MCF 10A (cell line): ENCODE results near the gene AKAP8. TPM values are rescaled to one million over a fixed set of nuclear protein-coding genes. Genes with fewer than 3 reads are reported as not detected.
A peak's percentile ranks its signal among the peaks of the same experiment; 100 is the strongest.

Experiments
- BruUV-seq: library from RNA; stranded (reverse); fragments of 400-500 nt; replicated peaks from 2 replicates; lab custom pipeline; 2021; lab: Mats Ljungman, UMichigan
- CTCF ChIA-PET: fragments of 300-600 bp; sonication (Branson Sonifier 250); formaldehyde crosslinking; extraction: SDS; loops from one replicate; lab custom pipeline; 2021; ENCODE audit warnings: antibody characterized with exemption, inconsistent platforms; lab: Yijun Ruan, JAX
- POLR2A ChIA-PET: fragments of 300-600, 350-650 bp; sonication (Branson Sonifier 250); formaldehyde crosslinking; extraction: SDS; loops from one replicate; lab custom pipeline; 2020; ENCODE audit warnings: antibody characterized with exemption, inconsistent platforms; lab: Yijun Ruan, JAX
- DNase-seq: peaks from one replicate; pipeline ENCODE4 v3.0.0-alpha.2; 2018; ENCODE audit not compliant: unreplicated experiment
- H3K27ac Mint-ChIP-seq: one replicate; pipeline ENCODE4 v1.8.0; 2022; ENCODE audit warnings: mild to moderate bottlenecking, low read depth, mixed read lengths; ENCODE audit not compliant: unreplicated experiment
- H3K27me3 Mint-ChIP-seq: one replicate; pipeline ENCODE4 v1.8.0; 2022; ENCODE audit warnings: mixed read lengths; ENCODE audit not compliant: insufficient read depth, unreplicated experiment
- H3K36me3 Mint-ChIP-seq: one replicate; pipeline ENCODE4 v1.8.0; 2022; ENCODE audit warnings: mild to moderate bottlenecking, moderate library complexity, mixed read lengths; ENCODE audit not compliant: insufficient read depth, unreplicated experiment
- H3K4me1 Mint-ChIP-seq: one replicate; pipeline ENCODE4 v1.8.0; 2022; ENCODE audit warnings: mixed read lengths; ENCODE audit not compliant: insufficient read depth, unreplicated experiment
- H3K4me3 Mint-ChIP-seq: one replicate; pipeline ENCODE4 v1.8.0; 2022; ENCODE audit warnings: mild to moderate bottlenecking, moderate library complexity, mixed read lengths; ENCODE audit not compliant: unreplicated experiment
- H3K9me3 Mint-ChIP-seq: one replicate; pipeline ENCODE4 v1.8.0; 2022; ENCODE audit warnings: mixed read lengths; ENCODE audit not compliant: unreplicated experiment
- intact Hi-C: fragments of 100-400 bp; cut with micrococcal nuclease; formaldehyde crosslinking; loops from 2 replicates; pipeline ENCODE4 v1.14.1; 2022
- total RNA-seq: library from RNA; stranded (reverse); gene quantifications from 2 replicates; pipeline ENCODE4 v1.2.3, GENCODE V29; 2022
- TF ChIP-seq, protein P1 (sequence below): fragments of 200-600 bp; IDR thresholded peaks from one replicate; pipeline ENCODE4 v1.8.0; 2022; ENCODE audit warnings: antibody characterized with exemption, mild to moderate bottlenecking; ENCODE audit not compliant: unreplicated experiment

The AKAP8 gene
- total RNA-seq, 1 experiment from 2014 or later, result 37.8 TPM

DNA sequence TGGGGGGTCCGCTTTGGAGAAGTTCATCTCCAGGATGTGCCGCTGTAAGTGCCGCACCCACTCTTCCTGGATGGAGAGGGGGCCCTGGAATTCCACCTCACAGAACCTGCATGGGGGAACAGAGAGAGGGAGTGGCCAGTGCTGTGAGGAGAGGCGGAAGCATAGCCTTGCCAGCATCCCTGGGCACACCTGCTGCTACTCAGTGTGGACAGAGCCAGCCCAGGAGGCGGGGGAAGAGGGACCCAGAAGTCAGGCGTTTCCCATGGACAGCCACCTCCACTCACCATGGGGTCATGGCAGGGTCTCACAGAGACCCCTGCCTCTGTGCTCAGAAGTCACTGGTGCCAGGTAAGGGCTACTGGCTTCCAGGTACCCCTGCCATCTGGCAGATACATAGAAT, 43.5 kb upstream of the AKAP8 start:
- no TSS peak for BruUV-seq
- no peak for DNase-seq
- Mint-ChIP-seq H3K4me1 (peaks cover 4% of the 10 kb centered on the region), H3K27me3 (no peaks in the 10 kb centered on the region), H3K4me3 (no peak overlapping the region), H3K9me3 (no peaks in the 10 kb centered on the region), H3K27ac (no peak overlapping the region), H3K36me3 (peaks cover 61% of the 10 kb centered on the region)
- ChIA-PET CTCF (interaction anchor here (0.6 kb wide), 1 partner anchor 241 kb away, joined by 7 read pairs; no protein-coding TSS in a partner anchor), POLR2A (no interaction called here)
- intact Hi-C loops, result no loop called here
- TF ChIP-seq, protein P1, sequence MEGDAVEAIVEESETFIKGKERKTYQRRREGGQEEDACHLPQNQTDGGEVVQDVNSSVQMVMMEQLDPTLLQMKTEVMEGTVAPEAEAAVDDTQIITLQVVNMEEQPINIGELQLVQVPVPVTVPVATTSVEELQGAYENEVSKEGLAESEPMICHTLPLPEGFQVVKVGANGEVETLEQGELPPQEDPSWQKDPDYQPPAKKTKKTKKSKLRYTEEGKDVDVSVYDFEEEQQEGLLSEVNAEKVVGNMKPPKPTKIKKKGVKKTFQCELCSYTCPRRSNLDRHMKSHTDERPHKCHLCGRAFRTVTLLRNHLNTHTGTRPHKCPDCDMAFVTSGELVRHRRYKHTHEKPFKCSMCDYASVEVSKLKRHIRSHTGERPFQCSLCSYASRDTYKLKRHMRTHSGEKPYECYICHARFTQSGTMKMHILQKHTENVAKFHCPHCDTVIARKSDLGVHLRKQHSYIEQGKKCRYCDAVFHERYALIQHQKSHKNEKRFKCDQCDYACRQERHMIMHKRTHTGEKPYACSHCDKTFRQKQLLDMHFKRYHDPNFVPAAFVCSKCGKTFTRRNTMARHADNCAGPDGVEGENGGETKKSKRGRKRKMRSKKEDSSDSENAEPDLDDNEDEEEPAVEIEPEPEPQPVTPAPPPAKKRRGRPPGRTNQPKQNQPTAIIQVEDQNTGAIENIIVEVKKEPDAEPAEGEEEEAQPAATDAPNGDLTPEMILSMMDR, result no peak

DNA sequence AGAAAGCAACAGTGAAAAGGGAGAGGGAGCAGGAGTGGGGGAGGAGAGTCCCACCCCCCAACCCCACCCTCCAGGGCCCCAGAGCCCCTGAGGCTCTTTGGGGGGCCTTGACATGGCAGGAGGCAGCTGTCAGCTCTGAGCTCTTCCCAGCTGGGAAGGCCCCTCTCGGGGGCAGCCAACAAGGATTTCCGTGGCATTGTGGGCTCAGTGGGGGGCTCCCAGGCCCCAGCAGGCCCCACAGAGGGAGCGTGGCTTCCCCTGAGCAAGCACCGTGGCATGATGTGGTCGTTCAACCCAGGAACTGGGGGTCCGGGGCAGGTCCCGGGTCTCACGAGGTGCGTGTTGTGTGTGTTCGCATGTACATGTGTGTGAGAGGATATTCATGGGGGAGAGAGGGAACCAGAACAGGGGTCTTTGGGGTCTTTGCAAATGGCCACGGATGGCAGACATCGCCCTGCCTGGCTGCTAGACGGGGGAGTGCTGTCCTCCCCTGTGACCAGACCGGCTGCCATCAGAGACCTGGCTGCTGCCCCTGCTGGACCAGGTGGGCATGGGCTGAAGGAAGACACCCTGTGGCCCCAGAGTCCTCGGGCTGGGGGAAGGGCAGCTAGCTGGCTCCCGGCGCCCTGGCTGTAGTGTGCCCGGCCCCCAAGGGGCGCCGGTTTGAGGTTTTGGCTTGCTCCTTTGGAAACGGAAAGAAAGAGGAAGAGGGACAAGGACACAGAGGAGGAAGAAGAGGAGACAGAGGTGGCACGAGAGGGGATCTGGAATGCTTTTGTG, 42.9 kb upstream of the AKAP8 start:
- POLR2A ChIA-PET, result interaction anchor here (1.4 to 6.0 kb wide), 2 partner anchors 8 to 42 kb away, joined by 3 to 80 read pairs; no protein-coding TSS in a partner anchor
- BruUV-seq, result no TSS peak
- intact Hi-C loops, result no loop called here
- peaks cover 55% of the 10 kb centered on the region for H3K36me3 Mint-ChIP-seq
- no peak for DNase-seq
- H3K27me3 Mint-ChIP-seq, result no peaks in the 10 kb centered on the region
- peaks cover 4% of the 10 kb centered on the region for H3K4me1 Mint-ChIP-seq
- TF ChIP-seq, protein P1, result no peak
- no peaks in the 10 kb centered on the region for H3K9me3 Mint-ChIP-seq
- CTCF ChIA-PET, result interaction anchor here (0.7 to 1.6 kb wide), 5 partner anchors 8 to 261 kb away, joined by 3 to 5 read pairs (median 4); no protein-coding TSS in a partner anchor
- H3K27ac Mint-ChIP-seq, result no peak overlapping the region
- no peak overlapping the region for H3K4me3 Mint-ChIP-seq

DNA sequence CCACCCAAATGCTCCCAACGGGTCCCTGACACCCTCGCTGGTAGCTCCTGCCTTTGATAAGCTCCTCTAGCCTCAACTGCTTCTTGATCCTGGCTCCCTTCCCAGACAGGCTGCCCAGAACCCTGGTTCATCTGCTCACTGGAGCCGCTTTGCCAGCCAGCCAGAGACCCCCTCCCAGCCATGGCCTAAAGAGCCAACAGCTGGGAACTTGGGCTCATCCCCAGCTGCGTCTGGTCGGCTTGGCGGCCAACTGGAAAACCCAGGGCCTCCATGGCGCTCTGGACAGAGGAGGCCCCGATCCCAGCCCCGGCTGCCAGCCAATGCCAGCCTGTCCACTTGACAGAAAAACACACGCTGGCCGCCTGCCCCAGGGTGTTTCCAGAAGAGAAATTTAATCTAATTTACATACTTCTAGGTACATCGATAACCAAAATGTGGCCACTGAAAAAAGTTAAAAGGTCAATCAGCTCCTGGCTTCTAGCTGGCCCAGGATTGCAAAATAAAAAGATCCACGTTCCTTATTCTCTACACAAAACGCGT, 42.2 kb upstream of the AKAP8 start:
- Mint-ChIP-seq H3K36me3 (peaks cover 50% of the 10 kb centered on the region), H3K4me1 (peaks cover 10% of the 10 kb centered on the region), H3K4me3 (no peak overlapping the region), H3K27me3 (no peaks in the 10 kb centered on the region), H3K27ac (peak overlapping the region; percentile 64), H3K9me3 (no peaks in the 10 kb centered on the region)
- no peak for DNase-seq
- intact Hi-C loops, result no loop called here
- POLR2A ChIA-PET, result interaction anchor here (0.6 to 6.0 kb wide), 3 partner anchors 9 to 43 kb away, joined by 3 to 80 read pairs (median 4); no protein-coding TSS in a partner anchor
- CTCF ChIA-PET, result interaction anchor here (0.7 to 1.6 kb wide), 5 partner anchors 9 to 260 kb away, joined by 3 to 5 read pairs (median 4); no protein-coding TSS in a partner anchor
- TF ChIP-seq, protein P1, result no peak
- no TSS peak for BruUV-seq

DNA sequence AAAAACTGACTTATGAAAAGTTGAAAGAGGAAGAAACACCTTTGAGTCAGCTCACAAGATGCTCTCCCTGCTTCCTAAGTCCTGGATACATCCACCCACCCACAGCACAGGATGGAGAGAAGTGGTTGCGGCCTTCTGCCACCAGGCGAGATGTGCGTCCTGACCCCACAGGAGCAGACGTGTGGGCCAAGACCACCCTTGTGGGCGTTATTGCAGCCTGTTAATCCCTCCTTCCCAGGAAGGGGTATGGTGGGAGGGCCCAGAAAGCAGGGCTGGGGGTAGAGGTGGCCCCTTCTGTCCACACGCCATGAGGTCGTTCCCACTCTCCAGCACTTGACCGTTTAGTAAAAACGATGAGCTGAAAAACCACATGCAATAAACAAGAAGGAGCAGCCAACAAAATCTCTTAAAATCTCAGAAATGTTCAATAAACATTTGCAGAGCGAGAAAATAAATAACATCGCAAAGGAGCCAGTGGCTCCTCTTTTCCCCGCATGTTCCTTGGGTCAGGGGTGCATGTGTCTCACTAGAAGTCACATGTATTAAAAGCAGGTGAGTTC, 41.6 kb upstream of the AKAP8 start:
- H3K27me3 Mint-ChIP-seq, result no peaks in the 10 kb centered on the region
- no peaks in the 10 kb centered on the region for H3K9me3 Mint-ChIP-seq
- no TSS peak for BruUV-seq
- peaks cover 50% of the 10 kb centered on the region for H3K36me3 Mint-ChIP-seq
- peak overlapping the region; percentile 64 for H3K27ac Mint-ChIP-seq
- ChIA-PET CTCF (interaction anchor here (0.8 to 1.6 kb wide), 5 partner anchors 9 to 244 kb away, joined by 3 to 5 read pairs (median 4); no protein-coding TSS in a partner anchor), POLR2A (interaction anchor here (0.6 to 6.2 kb wide), 4 partner anchors 9 to 43 kb away, joined by 3 to 108 read pairs (median 42); partner anchors contain the start of gene AKAP8)
- H3K4me1 Mint-ChIP-seq, result peaks cover 14% of the 10 kb centered on the region
- TF ChIP-seq, protein P1, result no peak
- intact Hi-C loops, result no loop called here
- DNase-seq, result no peak
- H3K4me3 Mint-ChIP-seq, result no peak overlapping the region
